ENCODE measurements around the gene CSTPP1.

The CSTPP1 gene

DNA sequence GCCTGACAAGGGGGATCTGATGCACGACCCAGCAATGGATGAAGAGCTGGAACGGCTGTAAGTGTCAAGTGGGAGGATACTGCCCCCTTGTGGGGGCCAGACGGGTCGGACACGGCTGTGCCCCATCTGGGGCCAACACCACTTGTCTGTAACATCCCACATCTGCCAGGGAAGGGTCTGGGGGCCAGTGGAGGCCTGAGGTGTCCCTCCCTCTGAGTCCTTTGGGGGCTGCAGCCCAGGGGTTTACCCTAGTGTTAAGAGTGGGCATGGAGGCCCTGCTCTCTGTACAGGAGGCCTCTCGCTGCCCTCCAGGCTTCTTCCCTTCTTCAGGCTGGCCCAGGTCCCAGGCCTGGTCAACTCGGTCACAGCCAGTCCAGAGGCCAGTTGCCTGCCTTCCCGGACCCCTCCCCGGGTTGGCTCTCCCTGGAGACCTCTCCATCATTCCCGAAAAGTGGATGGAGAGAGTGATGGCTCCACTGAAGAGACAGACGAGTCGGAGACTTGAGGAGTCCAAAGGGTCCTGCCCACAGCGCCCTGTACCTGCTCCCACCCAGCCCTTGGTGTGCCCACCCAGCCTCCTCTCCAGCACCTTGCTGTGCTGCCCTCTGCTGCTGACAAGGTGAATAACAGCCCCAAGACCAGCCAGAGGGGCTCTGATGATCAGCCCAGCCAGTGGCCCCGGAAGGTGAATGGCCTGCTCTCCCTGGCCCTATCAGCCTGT, 224.7 kb downstream of the CSTPP1 start:
- DNase-seq (ENCODE audit: low read depth): no peak

DNA sequence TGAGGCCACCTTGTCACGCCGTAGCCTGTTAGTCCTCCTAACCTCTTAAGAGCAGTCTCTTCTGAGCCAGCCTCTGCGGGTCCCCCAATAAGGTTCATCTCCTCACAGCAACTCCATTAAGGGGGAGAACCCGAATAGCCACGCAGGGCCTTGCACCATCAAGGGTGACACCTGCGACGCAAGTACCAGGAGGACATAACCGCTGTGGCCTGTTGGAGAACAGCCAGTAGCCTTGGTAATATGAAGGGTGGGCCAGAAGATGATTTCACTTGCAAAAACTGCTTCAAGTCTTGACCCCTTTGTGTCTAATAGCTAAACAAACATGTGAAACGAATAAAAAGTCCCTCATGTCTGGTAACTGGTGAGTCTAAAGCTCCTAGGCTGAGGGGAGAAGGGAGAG, 225.3 kb downstream of the CSTPP1 start:
- DNase-seq (ENCODE audit: low read depth): no peak

- no peak for DNase-seq (ENCODE audit: low read depth)
Measured at GRCh38 chr11:47162426-47162825, 225.9 kb downstream of the CSTPP1 start.

DNA sequence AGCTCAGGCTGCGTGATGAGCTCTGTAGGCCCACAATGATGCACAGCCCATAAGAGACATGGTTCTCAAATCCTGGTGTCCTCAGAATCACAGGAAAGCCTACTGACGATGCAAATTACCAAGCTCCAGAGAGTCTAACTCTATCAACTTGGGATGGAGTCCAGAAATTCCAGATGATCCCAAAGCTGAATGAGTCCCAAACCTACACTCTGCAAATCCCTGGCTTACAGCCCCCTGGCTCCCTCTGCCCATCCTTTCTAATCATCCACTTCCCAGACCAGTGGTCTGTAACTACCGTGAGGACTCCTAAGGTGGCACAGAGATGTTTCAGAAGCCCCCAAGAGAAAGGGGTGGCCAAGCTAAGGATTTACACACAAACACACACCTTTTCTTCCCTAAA, 226.6 kb downstream of the CSTPP1 start:
- DNase-seq (ENCODE audit: low read depth): no peak

DNA sequence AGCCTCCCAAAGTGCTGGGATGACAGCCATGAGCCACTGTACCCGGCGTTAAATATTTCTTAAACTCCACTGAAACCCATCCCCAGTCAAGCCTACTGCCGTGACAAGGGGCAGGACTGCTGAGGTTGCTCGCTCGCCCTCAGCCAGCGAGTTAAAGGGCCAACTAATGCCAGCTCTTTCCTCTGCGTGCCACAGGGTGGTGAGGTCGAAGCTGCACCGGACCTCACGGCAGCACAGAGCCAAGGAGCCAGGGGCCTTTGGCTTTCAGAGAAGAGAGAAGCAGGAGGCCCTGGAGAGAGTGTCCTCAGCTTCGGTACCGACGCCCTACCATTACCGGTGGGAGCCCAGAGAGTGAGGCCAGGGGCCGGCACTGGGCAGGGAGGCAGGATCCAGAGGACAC, 227.3 kb downstream of the CSTPP1 start:
- DNase-seq (ENCODE audit: low read depth): no peak

DNA sequence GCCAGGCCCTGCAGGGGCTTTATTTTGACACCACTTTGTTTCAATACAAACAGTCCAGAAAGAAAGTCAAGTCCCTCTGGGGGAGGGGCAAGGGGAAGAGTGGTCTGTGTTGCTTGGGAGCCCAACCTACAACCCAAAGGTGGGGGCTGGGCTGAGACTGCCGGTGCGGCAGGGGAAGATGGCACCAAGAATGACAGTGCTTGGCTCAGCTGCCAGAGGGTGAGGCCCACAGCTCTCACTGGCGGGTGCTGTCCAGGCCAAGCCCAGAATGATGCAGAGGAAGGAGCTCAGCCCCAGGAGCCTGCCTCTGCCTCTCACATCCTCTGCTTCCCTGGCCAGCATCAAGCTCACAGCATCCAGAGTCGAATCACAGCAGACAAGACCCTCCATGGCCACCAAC, 227.8 kb downstream of the CSTPP1 start:
- DNase-seq (ENCODE audit: low read depth): no peak

DNA sequence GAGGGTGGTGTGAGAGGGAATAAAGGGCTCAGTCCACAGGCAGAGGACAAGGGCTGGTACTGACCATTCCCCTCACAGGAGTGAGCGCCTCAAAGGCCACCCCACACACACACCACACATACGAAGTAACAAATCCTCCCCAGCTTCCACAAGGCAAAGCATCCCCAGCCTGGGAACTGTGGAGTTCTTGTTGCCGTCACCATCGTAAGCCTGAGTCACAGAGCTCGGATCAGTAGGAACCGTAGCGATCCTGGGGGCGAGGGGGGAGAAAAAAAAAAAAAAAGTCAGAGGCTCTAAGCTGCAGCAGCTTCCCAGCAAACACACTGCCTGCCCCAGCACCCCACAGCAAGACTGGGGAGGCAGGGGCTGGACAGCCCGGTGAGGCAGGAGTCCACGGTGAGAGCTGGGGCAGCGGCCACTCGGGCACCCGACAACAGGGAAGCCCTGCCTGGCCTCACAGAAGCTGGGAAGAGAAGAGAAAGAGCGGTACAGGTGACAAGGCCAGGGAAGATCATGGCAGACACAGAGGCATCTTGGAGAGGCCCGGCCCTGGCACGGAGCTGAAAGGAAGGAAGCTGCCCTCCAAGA, 228.8 kb downstream of the CSTPP1 start:
- DNase-seq (ENCODE audit: low read depth): no peak

DNA sequence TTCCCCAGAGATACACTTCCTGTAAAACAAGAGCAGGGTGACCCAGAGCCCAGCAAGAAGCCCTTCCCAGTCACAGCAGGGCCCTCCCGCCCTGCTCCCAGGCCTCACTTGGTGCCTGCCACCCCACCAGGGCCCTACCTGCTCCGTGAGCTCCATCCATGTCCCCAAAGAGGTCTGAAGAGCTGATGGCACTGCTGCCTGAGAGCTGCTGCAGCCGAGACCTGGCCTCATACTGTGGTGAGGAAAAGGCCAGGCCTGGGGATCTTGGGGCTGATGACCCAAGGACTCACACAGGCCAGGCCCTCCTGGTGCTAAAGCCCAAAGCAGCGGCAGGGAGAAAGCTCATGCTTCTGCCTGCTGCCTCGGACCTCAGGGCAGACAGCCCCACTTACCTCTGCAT, 229.8 kb downstream of the CSTPP1 start:
- DNase-seq (ENCODE audit: low read depth): no peak

DNA sequence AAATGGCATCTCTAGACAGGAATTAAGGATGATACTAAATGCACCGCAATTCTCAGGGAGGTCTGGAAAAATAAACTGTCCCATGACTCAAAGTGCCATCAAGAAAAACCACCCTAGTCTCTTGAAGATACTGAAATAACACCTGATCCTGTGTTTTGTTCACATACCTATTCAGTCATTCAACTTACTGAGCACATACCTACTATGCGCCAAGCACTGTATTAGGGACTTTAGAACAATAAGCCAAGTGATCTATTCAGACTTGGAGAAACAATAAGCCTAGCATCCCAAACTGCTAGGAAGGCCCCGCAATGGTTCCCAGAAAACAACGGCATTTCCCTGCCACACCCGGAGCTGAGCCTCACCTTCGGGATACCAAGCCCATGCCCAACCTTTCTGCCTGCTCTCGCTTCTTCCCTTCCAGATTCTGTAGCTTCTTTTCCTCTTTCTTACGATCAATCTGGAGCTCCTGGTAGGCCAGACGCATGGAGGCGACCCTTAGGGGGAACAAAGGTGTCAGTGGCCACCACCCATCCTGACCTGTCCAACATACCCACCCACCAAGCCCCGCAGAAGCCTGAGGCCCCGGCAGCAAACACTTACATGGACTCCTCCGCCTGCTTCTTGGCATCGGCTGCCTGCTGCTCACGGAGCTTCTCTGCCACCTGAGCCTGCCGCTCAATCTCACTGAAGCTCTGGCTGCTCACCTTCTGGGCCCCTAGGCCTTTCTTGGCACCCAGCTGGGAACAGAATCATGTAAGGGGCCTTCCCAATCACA, 234.7 kb downstream of the CSTPP1 start:
- no peak for DNase-seq (ENCODE audit: low read depth)

DNA sequence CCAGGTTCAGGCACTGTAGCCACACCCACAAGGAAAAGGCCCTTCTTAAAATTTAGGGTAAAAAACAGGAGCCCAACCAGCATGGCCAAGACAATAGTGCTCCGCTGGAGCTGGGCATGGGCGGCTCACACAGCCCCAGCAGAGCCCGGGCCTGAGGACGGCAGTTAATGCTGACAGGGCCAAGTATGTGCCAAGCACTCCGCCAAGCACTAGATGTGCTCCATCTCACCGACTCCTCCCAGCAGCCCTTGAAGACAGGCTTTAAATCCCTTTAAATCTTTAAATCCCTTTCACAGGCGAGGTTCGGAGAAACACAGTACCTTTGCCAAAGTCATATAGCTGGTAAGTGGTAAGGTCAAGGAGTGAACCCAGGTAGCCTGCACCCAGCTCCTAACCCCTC, 235.3 kb downstream of the CSTPP1 start:
- no peak for DNase-seq (ENCODE audit: low read depth)

DNA sequence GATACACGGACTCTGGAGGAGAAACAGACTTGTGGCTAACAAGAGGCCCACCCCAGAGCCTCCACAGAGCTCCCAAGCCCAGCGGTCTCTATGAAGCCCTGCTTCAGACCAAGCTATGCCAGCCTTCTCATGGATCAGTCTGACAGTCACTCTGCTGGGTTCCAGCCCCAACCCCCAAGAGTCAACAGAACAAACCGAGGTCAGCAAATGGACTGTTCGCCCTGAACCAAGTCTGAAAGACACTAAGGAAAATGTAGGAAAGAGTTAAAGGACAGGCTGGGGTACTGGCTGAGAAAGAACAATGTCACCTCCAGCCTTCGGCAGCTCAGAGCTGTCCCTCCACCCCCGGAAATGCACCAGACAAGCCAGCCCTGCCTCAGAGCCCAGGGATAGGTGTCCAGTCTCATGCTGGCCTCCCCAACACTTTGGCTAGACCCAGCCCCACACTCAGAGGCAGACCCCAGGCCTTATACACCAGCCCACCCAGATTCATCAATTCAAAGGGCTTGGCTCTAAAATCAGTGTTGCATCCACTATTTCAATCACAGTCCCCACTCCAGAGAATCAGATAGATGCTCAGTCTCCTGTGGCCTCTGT, 236.3 kb downstream of the CSTPP1 start:
- no peak for DNase-seq (ENCODE audit: low read depth)

DNA sequence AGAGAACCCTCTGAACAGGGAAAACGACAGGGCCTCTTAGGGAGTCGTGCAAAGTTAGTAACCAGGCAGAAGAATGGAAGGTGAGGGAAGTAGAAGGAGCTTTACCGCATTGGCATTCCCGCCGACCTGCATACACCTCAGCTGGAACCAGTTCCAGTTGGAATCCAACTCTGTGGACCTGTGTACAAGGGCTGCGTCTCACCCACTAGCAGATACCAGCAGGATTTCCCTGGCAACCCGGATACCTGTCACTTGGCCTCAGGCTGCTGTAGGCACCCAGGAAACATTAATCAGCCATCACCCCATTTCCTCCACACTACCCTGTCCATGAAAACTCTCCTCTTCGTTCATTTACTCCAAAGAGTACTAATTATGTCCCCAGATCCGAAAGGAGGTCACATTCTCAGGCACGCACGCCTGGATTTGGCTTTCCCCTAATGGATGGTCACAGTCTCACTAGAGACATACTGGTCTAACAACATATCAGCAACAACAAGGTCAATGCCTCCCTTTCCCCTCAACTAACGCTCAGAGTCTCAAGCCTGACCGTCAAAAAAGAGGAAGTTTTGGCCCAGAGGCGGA, 239.3 kb downstream of the CSTPP1 start:
- no peak for DNase-seq (ENCODE audit: low read depth)

- peak; percentile 73 for DNase-seq (ENCODE audit: low read depth)
Measured at GRCh38 chr11:47176328-47177228, 240.0 kb downstream of the CSTPP1 start, which contains the start of gene ARFGAP2. ARFGAP2 (minus strand) TSS chr11:47176879; CDS start chr11:47176853, 26 bp downstream.

DNA sequence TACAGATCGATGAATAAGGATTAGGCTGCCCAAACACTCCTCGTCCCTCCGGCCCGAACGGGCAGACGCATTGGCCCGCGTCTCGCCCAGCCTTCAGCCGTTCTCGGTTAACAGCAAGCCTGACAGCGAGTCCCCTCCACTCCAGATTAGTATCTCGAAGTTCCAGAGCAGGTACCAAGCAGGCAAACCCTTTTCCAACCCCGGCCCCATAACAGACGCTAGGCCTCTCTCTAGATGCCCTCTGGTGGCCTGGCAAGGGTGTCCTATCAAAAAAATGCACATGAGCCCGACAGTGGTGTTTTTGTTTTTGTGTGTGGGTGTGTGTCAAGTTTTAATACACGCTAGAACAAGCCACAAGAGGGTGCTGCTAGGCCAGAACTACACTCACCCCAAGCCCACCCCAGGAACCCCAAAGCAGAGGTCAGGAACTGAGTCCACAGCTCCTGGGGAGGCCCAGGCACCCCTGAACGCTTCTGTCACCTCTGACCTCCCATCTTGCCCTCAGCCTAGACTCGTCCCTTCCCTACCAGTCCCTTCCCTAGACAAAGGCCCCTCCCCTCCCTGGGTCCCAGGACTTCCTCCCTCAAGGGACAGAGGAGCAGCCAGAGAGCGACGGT, 240.8 kb downstream of the CSTPP1 start:
- DNase-seq (ENCODE audit: low read depth): peak; percentile 76

- DNase-seq (ENCODE audit: low read depth): no peak
Measured at GRCh38 chr11:47177846-47178245, 241.3 kb downstream of the CSTPP1 start.

DNA sequence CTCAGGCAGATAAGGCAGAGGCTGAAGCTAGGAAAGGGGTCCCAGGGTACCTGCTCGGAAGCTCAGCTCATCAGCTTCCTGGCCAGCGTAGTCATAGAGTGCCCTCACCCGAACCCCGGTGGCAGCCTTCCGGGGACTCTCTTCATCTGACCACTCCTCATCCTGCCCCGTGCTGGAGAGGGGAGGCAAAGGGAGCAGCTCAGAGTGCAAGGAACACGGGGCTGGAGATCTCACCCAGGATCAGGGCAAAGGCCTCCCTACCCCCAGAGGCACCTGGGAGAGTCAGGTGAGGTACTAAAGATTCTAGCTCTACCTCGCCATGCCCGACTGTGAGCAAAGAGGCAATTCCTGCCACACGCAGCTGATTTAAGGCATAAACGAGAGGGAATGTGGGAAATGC, 241.8 kb downstream of the CSTPP1 start:
- DNase-seq (ENCODE audit: low read depth): no peak

GRCh38 chr11:47178737-47179654, 242.4 kb downstream of the CSTPP1 start:
- no peak for DNase-seq (ENCODE audit: low read depth)

DNA sequence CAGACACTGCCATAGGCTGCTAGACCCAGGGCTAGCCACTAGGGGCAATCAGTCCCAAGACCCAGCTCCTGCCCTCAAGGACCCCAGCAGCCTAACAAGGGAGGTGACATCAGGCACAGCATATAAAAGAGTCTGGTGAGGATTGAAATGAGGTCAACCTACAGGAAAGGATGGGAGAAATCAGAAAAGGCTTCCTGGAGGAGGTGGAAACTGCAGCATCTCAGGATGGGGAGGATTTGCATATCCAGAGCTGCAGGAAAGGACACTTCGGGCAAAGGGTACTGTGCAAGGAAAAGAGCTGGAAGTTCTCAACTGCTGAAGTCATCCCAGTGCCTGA, 243.1 kb downstream of the CSTPP1 start:
- no peak for DNase-seq (ENCODE audit: low read depth)

- DNase-seq (ENCODE audit: low read depth): no peak
Measured at GRCh38 chr11:47180006-47180787, 243.6 kb downstream of the CSTPP1 start.
